Measurements from ENCODE around the gene ADGRD1.

Gene ADGRD1

GRCh38 chr12:131043401-131043871 lies 89.7 kb downstream of the ADGRD1 start:
- DNase-seq (ENCODE audit: low spot score): no peak

GRCh38 chr12:131044136-131044535 lies 90.4 kb downstream of the ADGRD1 start:
- no peak for DNase-seq (ENCODE audit: low spot score)

GRCh38 chr12:131044760-131045381 lies 91.2 kb downstream of the ADGRD1 start:
- no peak for DNase-seq (ENCODE audit: low spot score)

GRCh38 chr12:131045705-131046460 lies 92.2 kb downstream of the ADGRD1 start:
- DNase-seq (ENCODE audit: low spot score): no peak

DNA sequence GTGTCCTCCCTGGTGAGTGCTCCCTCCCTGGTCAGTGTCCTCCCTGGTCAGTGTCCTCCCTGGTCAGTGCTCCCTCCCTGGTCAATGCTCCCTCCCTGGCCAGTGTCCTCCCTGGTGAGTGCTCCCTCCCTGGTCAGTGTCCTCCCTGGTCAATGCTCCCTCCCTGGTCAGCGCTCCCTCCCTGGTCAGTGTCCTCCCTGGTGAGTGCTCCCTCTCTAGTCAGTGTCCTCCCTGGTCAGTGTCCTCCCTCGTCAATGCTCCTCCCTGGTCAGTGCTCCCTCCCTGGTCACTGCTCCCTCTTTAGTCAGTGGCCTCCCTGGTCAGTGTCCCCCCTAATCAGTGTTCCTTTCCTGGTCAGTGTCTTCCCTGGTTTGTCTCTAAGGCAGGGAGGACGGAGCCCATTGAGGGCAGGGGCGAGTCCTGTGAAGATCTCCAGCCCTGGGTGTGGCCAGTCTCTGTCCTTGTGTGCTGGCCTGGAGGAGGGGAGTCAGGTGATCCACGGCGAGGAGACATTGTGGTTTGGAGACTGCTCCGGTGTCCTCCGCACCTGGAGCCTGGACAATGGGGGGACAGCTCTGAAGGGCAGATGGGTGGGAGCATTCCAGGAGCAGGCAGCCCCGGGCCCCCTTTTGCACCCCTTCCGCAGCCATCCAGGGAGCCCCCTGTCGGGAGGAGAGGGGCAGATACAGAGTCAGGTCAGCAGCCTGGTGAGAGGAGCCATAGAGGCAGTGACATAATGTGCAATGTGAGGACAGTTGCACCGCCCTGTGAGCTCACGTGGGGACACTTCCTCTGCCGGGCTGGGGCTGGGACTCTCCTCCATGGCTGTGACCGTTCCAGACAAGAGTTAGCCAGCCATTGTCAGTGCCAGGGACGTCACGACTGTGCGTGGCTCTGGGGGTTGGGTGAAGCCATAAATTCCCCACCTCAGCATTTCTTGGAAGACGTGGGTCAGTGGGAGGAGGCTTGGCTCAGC lies 93.4 kb downstream of the ADGRD1 start:
- peak; percentile 33 for DNase-seq (ENCODE audit: low spot score)

- peak; percentile 28 for DNase-seq (ENCODE audit: low spot score)
Observed at GRCh38 chr12:131047789-131048610, 94.3 kb downstream of the ADGRD1 start.

- DNase-seq (ENCODE audit: low spot score): no peak
Observed at GRCh38 chr12:131048611-131048990, 94.9 kb downstream of the ADGRD1 start.

DNA sequence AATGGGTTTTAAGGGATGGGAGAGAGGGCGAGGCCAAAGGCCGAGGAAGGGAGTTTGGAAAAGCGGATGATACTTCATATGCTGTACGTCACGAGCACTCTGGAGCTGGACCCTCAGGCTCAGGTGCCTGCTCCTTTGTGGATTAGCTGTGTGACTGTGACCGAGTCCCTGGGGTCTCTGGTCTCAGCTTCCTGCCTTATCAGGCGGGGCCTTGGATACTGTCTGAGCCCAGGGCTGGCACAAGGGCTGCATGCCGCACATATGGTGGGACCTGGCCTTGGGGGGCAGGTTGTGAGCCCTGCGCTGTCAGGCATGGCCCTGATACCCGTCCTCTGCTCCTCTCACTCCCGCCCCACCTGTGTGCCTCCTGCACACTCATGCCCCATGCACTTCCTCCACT lies 95.3 kb downstream of the ADGRD1 start:
- no peak for DNase-seq (ENCODE audit: low spot score)

DNA sequence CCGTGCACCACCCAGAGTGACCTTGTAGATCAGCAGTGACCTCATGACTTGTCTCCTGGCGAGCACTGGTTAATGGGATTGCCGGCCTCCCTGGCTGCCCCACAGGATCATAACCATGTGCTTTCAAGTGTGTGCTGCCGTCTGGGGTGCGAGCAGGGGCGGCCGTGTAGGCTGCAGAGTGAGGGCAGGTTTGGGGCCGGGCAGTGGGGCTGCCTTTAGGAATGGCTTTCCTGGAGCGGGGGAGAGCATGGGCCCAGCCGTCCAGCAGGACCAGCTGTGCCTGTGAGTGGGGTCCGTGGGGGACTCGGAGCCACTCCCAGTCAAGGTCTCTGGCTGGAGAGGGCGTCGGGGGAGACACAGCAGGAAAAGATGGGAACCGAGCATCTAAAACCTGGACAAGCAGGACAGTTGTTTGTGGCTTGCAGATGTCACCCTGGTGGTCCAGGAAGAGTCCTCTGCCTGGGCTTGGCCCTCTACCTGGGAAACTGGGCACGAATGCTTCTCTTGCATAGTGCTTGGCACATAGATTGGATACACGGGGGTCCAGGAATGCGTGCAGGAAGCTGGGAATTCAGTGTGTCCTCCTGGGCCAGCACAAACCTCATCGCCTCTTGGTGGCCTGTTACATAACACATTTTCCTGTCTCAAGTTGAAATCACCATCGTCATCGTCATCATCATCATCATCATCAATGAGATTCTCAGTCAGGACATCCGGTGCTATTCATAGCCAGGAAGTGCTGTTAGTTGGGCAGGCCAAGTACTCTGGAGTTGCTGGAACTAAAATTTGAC lies 96.0 kb downstream of the ADGRD1 start:
- DNase-seq (ENCODE audit: low spot score): no peak

- no peak for DNase-seq (ENCODE audit: low spot score)
Observed at GRCh38 chr12:131050463-131051154, 96.9 kb downstream of the ADGRD1 start.

DNA sequence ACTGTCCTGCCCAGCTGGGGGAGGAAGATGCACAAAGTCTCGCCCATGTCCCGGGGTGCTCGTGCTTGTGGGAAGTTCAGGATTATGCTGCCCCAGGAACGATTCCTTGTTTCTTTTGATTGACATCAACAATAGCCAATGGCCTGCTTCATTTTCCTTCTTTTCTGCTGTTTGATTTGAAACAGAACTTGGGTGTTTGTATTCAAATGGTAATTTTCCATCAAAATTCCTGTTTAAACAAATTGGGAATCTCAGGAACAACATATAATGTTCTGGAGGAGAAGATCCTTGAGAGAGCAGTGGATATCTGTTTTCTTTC lies 97.4 kb downstream of the ADGRD1 start:
- DNase-seq (ENCODE audit: low spot score): no peak

- DNase-seq (ENCODE audit: low spot score): no peak
Observed at GRCh38 chr12:131052063-131052781, 98.5 kb downstream of the ADGRD1 start.

- no peak for DNase-seq (ENCODE audit: low spot score)
Observed at GRCh38 chr12:131052929-131053328, 99.2 kb downstream of the ADGRD1 start.

GRCh38 chr12:131053567-131053966 lies 99.9 kb downstream of the ADGRD1 start:
- no peak for DNase-seq (ENCODE audit: low spot score)

- no peak for DNase-seq (ENCODE audit: low spot score)
Observed at GRCh38 chr12:131054345-131055092, 100.8 kb downstream of the ADGRD1 start.

GRCh38 chr12:131055093-131055465 lies 101.4 kb downstream of the ADGRD1 start:
- DNase-seq (ENCODE audit: low spot score): no peak

GRCh38 chr12:131055596-131056233 lies 102.0 kb downstream of the ADGRD1 start:
- no peak for DNase-seq (ENCODE audit: low spot score)

- no peak for DNase-seq (ENCODE audit: low spot score)
Observed at GRCh38 chr12:131056626-131057025, 102.9 kb downstream of the ADGRD1 start.
